Mesothelial cell of epicardium (in vitro differentiated cells): ENCODE data around the gene NGEF. TPM values are rescaled to one million over a fixed set of nuclear protein-coding genes. Genes with fewer than 3 reads are reported as not detected.

Source experiments
- DNase-seq, 2 experiments: peaks; one replicate each; pipeline ENCODE4 v3.0.0; 2021; ENCODE audit warnings: low spot score in 2 of 2; ENCODE audit not compliant: unreplicated experiment in 2 of 2
- H3K27ac Mint-ChIP-seq: 2 replicates; pipeline ENCODE4 v1.8.0; 2021; ENCODE audit warnings: mixed read lengths
- H3K27me3 Mint-ChIP-seq: 2 replicates; pipeline ENCODE4 v1.8.0; 2021; ENCODE audit warnings: low read depth, mixed read lengths
- H3K36me3 Mint-ChIP-seq: 2 replicates; pipeline ENCODE4 v1.8.0; 2021; ENCODE audit warnings: mixed read lengths
- H3K4me1 Mint-ChIP-seq: 2 replicates; pipeline ENCODE4 v1.8.0; 2021; ENCODE audit warnings: mixed read lengths
- H3K4me3 Mint-ChIP-seq: 2 replicates; pipeline ENCODE4 v1.8.0; 2021; ENCODE audit warnings: mild to moderate bottlenecking, moderate library complexity, mixed read lengths
- H3K9me3 Mint-ChIP-seq: 2 replicates; pipeline ENCODE4 v1.8.0; 2021; ENCODE audit warnings: mixed read lengths
- CTCF ChIP-seq: fragments of 200-600 bp; sonication (generic); IDR thresholded peaks from one replicate; pipeline ENCODE4 v1.5.0; 2021; ENCODE audit warnings: antibody characterized with exemption; ENCODE audit not compliant: unreplicated experiment
- total RNA-seq: library from RNA; stranded (reverse); gene quantifications from 3 replicates; pipeline ENCODE4 v1.2.1, GENCODE V29; 2021

NGEF gene
- total RNA-seq, 1 donor from 2014 or later: 0.51 TPM

DNA sequence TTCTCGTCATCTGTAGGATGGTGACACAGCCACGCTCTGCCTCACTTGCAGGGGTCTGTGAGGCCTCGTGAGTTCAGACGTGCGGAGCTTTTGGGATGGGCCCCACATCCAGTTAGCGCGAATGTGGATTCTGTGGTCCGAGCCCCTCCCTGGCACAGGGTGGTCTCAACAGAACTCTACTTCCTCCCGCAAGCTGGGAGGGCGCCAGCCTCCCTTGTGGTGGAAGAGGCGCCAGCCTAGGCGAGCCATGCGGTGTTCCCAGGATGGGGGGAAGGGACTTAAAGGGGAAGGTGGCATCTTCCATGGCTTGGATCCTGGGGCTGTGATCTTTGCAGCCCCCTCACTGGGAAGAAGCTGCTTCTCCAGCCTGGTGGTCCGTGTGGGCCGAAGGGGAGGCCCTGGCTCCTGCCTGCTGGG is 141.6 kb downstream of the NGEF start:
- Mint-ChIP-seq H3K27me3 (peaks cover 12% of the 10 kb centered on the region), H3K4me3 (no peak overlapping the region), H3K36me3 (no peaks in the 10 kb centered on the region), H3K27ac (no peak overlapping the region), H3K9me3 (no peaks in the 10 kb centered on the region), H3K4me1 (peaks cover 3% of the 10 kb centered on the region)
- no peak for DNase-seq
- TF ChIP-seq CTCF: no peak

DNA sequence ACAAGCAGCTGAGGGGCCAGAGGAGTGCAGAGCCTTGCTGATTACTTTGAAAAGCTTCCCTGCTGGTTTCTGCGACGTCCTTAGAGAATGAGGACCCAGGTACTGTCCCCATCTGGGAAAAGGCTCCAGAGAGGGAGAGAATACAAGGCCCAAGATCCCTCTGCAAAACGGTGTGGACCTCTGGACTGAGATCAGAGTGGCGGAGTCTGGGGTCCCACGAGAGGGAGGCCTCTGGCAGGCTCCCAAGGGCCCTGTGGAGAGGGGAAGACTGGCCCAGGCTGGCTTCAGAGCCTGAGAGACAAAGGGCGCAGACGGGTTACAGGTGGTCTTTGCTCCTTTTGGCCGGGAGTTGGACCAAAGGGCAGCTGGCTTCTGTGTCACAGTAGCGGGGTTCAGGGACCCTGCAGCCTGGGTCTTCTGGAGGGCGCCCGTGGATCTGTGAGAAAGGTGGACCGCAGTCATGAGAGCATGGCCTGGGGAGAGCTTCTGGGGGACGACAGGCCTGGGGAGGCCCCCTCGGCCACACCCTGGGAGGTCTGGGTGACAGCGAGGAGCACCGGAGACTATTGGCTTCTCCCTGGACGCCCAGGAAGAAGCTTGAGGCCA is 142.2 kb downstream of the NGEF start:
- DNase-seq: no peak
- Mint-ChIP-seq H3K27ac (no peak overlapping the region), H3K27me3 (peaks cover 12% of the 10 kb centered on the region), H3K9me3 (no peaks in the 10 kb centered on the region), H3K4me3 (no peak overlapping the region), H3K4me1 (peaks cover 3% of the 10 kb centered on the region), H3K36me3 (no peaks in the 10 kb centered on the region)
- no peak for TF ChIP-seq CTCF

DNA sequence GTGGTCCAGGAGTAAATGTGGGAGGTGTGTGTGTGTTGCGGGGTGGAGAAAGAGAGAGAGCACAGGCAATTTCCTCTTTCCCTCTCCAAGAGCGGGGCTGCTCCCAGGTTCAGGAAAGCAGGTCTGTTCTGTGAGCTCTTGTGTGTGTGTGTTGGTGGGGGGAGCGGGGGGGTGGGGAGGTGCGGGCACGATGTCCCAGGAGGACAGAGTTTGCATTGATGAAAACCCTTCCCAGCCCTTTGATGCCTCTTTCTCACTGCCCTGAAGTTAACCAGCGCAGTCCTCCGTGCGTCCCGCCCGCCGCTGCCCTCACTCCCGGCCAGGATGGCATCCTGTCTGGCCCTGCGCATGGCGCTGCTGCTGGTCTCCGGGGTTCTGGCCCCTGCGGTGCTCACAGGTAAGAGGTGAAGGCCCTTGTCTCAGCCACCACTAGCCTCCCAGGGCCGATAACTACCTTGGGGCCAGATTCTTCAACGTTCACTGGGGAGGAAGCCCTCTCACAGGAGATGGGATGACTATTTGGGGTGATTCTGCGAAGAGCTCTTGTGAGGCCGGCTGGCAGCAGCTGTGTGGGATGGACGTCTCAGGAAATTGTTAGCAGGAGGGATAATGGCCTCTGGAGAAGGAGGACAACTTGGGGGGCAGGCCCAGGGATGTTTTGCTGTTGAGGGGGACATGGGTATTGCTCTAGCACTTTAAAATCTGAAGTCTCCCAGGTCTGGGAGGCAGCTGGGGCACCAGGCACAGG is 142.9 kb downstream of the NGEF start, which contains the start of gene SNORC:
TSS of gene SNORC (plus strand) at position 247 of the 748 bp plus-strand sequence. CDS start at position 325, 78 bp downstream.
- Mint-ChIP-seq H3K27ac (no peak within 1 kb of the TSS), H3K36me3 (no peaks in the 10 kb centered on the region), H3K27me3 (peaks cover 6% of the 10 kb centered on the region), H3K4me3 (no peak within 1 kb of the TSS), H3K4me1 (no peaks in the 10 kb centered on the region), H3K9me3 (no peaks in the 10 kb centered on the region)
- no peak for DNase-seq
- no peak for TF ChIP-seq CTCF

- no peak for DNase-seq
- H3K9me3 Mint-ChIP-seq: no peaks in the 10 kb centered on the region
- no peaks in the 10 kb centered on the region for H3K36me3 Mint-ChIP-seq
- no peaks in the 10 kb centered on the region for H3K4me1 Mint-ChIP-seq
- H3K27ac Mint-ChIP-seq: no peak overlapping the region
- H3K27me3 Mint-ChIP-seq: no peaks in the 10 kb centered on the region
- no peak overlapping the region for H3K4me3 Mint-ChIP-seq
- no peak for TF ChIP-seq CTCF
These were observed 143.7 kb downstream of the NGEF start for GRCh38 chr2:232869138-232870017.

GRCh38 chr2:232866104-232866503 is 147.0 kb downstream of the NGEF start:
- DNase-seq: no peak
- no peaks in the 10 kb centered on the region for H3K4me1 Mint-ChIP-seq

More at GRCh38 chr2:232866104-232866503, 147.0 kb downstream of the NGEF start:
- Mint-ChIP-seq H3K27me3 (no peaks in the 10 kb centered on the region), H3K36me3 (peaks cover 8% of the 10 kb centered on the region), H3K4me3 (no peak overlapping the region), H3K27ac (no peak overlapping the region), H3K9me3 (no peaks in the 10 kb centered on the region)
- no peak for TF ChIP-seq CTCF
